GM18498 (cell line): ENCODE data around the gene CENPVL2.
"Not testable (repeated sequence)": the region's sequence is repeated elsewhere in the genome, so short reads cannot be mapped to it uniquely, and the experiment has no call there.

Experiments used
- ATAC-seq: cut with Tn5 transposase; IDR thresholded peaks from one replicate; pipeline ENCODE4 v1.9.1; 2021; ENCODE audit warnings: mild to moderate bottlenecking, moderate library complexity; ENCODE audit not compliant: unreplicated experiment

CENPVL2 gene

GRCh38 chrX:51682720-51683062, at the start of gene CENPVL2:
TSS of gene CENPVL2 (minus strand) at chrX:51682831. CDS start at chrX:51682831, 0 bp downstream.
- not testable (repeated sequence) for ATAC-seq

- ATAC-seq, result no peak
Observed at GRCh38 chrX:51728202-51728601, 45.6 kb upstream of the CENPVL2 start.

GRCh38 chrX:51712943-51713647, 30.5 kb upstream of the CENPVL2 start:
- not testable (repeated sequence) for ATAC-seq

- ATAC-seq, result not testable (repeated sequence)
Observed at GRCh38 chrX:51710277-51711164, 27.9 kb upstream of the CENPVL2 start, which contains the start of gene CENPVL1. TSS of gene CENPVL1 (plus strand) at chrX:51710512. CDS start at chrX:51710512, 0 bp downstream.

- no peak for ATAC-seq
Observed at GRCh38 chrX:51697397-51697796, 14.8 kb upstream of the CENPVL2 start.

- ATAC-seq, result no peak
Observed at GRCh38 chrX:51694254-51694653, 11.6 kb upstream of the CENPVL2 start.

GRCh38 chrX:51681808-51682719, 567 bp downstream of the CENPVL2 start:
- not testable (repeated sequence) for ATAC-seq

- ATAC-seq, result not testable (repeated sequence)
Observed at GRCh38 chrX:51679689-51680433, 2.8 kb downstream of the CENPVL2 start.

GRCh38 chrX:51665981-51666380, 16.6 kb downstream of the CENPVL2 start:
- ATAC-seq, result no peak

- ATAC-seq, result no peak
Observed at GRCh38 chrX:51643377-51643776, 39.3 kb downstream of the CENPVL2 start.

GRCh38 chrX:51641421-51642021, 41.1 kb downstream of the CENPVL2 start:
- no peak for ATAC-seq

GRCh38 chrX:51636511-51636910, 46.1 kb downstream of the CENPVL2 start:
- not testable (repeated sequence) for ATAC-seq
